ENCODE data around the gene LY6G5C. TPM values are rescaled to one million over a fixed set of nuclear protein-coding genes. Genes with fewer than 3 reads are reported as not detected.

Gene LY6G5C
- total and polyA plus RNA-seq, 9 of the 15 experiments (the other 6 are each of a cell fraction or from before 2014, with no cell fraction given) = 0.10 to 0.67 (median 0.46) TPM; not detected in 4

DNA sequence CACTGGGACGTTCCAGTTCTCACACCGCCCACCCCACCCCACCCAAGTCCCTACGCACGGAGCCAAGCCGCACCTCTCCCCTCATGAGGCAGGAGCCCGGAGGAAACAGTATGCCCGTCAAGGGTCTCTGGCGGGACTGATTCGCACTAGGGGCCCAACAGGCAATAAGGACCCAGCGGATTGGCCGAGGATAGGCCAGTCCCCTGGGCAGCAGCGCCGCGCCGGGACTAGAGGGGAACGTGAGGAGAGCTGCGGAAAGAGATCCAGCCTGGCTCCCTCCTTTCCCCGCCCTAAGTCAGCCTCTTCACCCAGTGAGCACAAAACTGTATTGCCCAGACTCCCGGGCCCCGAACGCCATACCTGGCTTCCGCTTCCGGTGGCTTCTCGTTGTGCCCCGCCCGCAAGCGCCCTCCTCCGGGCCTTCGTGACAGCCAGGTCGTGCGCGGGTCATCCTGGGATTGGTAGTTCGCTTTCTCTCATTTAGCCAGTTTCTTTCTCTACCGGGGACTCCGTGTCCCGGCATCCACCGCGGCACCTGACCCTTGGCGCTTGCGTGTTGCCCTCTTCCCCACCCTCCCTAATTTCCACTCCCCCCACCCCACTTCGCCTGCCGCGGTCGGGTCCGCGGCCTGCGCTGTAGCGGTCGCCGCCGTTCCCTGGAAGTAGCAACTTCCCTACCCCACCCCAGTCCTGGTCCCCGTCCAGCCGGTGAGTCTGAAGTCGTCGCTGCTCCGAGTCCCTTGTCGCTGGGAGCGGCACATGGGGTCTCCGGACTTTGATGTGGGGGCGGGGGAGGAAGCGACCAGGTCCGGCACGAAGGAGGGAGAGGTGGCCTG is 15.1 kb downstream of the LY6G5C start, which contains the start of gene CSNK2B (continued):
- TF ChIP-seq MAZ (CRISPR knock-in tag; conservative IDR thresholded peaks at IDR 0.05 in 1 of 2, IDR thresholded peaks at IDR 0.05 in 1 of 2) (peak; percentile 99), NFATC3 (IDR thresholded peaks at IDR 0.05) (peak; percentile 96), CEBPB (tag; IDR thresholded peaks at IDR 0.05) (no peak), CEBPG (CRISPR knock-in tag; IDR thresholded peaks at IDR 0.05) (no peak), CEBPG (tag; conservative IDR thresholded peaks at IDR 0.05 in 1 of 2, IDR thresholded peaks at IDR 0.05 in 1 of 2) (no peak), ZBTB1 (CRISPR knock-in tag; IDR thresholded peaks at IDR 0.05; ENCODE audit: borderline replicate concordance, low read depth) (peak; percentile 87), HMG20B (CRISPR knock-in tag; IDR thresholded peaks at IDR 0.05) (no peak), CHD1 (IDR thresholded peaks at IDR 0.05; ENCODE audit: low read length) (peak; percentile 71), ZNF224 (CRISPR knock-in tag; IDR thresholded peaks at IDR 0.05) (0 out of 2 replicates have a peak, but pooled peaks have one; percentile 44), BRCA1 (IDR thresholded peaks at IDR 0.05) (no peak), BRCA1 (CRISPR knock-in tag; IDR thresholded peaks at IDR 0.05) (no peak), HMGN3 (IDR thresholded peaks at IDR 0.05; ENCODE audit: borderline replicate concordance, extremely low read depth, insufficient read length, low read depth, low read length) (no peak), YBX1 (IDR thresholded peaks at IDR 0.05) (no peak), HNRNPLL (IDR thresholded peaks at IDR 0.05; ENCODE audit: low read depth, low read length, poor library complexity, severe bottlenecking) (peak; percentile 41), MTA1 (IDR thresholded peaks at IDR 0.05; ENCODE audit: borderline replicate concordance) (peak; percentile 78; the same call in 1 of the 2 replicates), MTA3 (IDR thresholded peaks at IDR 0.05; ENCODE audit: borderline replicate concordance) (no peak; the same call in none of the 2 replicates), TAF7 (tag; IDR thresholded peaks at IDR 0.05) (peak; percentile 90), HDAC3 (IDR thresholded peaks at IDR 0.05; ENCODE audit: borderline replicate concordance, partially characterized antibody) (no peak), BRF1 (IDR thresholded peaks at IDR 0.05; ENCODE audit: borderline replicate concordance, extremely low read depth, insufficient read length) (no peak)
- TF ChIP-seq, protein P1, sequence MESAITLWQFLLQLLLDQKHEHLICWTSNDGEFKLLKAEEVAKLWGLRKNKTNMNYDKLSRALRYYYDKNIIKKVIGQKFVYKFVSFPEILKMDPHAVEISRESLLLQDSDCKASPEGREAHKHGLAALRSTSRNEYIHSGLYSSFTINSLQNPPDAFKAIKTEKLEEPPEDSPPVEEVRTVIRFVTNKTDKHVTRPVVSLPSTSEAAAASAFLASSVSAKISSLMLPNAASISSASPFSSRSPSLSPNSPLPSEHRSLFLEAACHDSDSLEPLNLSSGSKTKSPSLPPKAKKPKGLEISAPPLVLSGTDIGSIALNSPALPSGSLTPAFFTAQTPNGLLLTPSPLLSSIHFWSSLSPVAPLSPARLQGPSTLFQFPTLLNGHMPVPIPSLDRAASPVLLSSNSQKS (CRISPR knock-in tag; IDR thresholded peaks at IDR 0.05) = no peak
- TF ChIP-seq, protein P2, sequence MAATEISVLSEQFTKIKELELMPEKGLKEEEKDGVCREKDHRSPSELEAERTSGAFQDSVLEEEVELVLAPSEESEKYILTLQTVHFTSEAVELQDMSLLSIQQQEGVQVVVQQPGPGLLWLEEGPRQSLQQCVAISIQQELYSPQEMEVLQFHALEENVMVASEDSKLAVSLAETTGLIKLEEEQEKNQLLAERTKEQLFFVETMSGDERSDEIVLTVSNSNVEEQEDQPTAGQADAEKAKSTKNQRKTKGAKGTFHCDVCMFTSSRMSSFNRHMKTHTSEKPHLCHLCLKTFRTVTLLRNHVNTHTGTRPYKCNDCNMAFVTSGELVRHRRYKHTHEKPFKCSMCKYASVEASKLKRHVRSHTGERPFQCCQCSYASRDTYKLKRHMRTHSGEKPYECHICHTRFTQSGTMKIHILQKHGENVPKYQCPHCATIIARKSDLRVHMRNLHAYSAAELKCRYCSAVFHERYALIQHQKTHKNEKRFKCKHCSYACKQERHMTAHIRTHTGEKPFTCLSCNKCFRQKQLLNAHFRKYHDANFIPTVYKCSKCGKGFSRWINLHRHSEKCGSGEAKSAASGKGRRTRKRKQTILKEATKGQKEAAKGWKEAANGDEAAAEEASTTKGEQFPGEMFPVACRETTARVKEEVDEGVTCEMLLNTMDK (IDR thresholded peaks at IDR 0.05; ENCODE audit: borderline replicate concordance, insufficient read depth, low read depth, low read length, poor library complexity, severe bottlenecking) = peak; percentile 92
- TF ChIP-seq, protein P3, sequence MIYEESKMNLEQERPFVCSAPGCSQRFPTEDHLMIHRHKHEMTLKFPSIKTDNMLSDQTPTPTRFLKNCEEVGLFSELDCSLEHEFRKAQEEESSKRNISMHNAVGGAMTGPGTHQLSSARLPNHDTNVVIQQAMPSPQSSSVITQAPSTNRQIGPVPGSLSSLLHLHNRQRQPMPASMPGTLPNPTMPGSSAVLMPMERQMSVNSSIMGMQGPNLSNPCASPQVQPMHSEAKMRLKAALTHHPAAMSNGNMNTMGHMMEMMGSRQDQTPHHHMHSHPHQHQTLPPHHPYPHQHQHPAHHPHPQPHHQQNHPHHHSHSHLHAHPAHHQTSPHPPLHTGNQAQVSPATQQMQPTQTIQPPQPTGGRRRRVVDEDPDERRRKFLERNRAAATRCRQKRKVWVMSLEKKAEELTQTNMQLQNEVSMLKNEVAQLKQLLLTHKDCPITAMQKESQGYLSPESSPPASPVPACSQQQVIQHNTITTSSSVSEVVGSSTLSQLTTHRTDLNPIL (CRISPR knock-in tag; IDR thresholded peaks at IDR 0.05) = no peak
- TF ChIP-seq, protein P4, sequence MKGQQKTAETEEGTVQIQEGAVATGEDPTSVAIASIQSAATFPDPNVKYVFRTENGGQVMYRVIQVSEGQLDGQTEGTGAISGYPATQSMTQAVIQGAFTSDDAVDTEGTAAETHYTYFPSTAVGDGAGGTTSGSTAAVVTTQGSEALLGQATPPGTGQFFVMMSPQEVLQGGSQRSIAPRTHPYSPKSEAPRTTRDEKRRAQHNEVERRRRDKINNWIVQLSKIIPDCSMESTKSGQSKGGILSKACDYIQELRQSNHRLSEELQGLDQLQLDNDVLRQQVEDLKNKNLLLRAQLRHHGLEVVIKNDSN (CRISPR knock-in tag; IDR thresholded peaks at IDR 0.05) = peak; percentile 87
